Measurements from ENCODE around the gene AGPAT1.
"Not testable (repeated sequence)": the region's sequence is repeated elsewhere in the genome, so short reads cannot be mapped to it uniquely, and the experiment has no call there.

Gene AGPAT1

DNA sequence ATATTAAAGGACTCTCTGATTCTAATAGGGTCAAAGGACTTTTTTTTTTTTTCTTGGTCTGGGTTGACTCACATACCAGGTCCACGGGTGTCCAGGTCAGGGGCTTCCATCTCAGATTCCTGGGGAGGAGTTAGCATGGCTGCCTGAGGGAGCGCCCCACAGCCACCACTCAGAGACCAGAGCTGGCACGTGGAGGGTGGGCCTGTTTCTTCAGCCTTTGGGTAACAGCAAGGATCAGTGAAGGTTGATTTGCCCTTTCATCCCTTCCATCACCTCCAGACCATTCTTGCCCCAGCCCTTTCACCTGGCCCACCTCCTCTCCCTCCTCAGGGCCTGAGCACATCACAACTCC, 22.4 kb upstream of the AGPAT1 start:
- DNase-seq: no peak

DNA sequence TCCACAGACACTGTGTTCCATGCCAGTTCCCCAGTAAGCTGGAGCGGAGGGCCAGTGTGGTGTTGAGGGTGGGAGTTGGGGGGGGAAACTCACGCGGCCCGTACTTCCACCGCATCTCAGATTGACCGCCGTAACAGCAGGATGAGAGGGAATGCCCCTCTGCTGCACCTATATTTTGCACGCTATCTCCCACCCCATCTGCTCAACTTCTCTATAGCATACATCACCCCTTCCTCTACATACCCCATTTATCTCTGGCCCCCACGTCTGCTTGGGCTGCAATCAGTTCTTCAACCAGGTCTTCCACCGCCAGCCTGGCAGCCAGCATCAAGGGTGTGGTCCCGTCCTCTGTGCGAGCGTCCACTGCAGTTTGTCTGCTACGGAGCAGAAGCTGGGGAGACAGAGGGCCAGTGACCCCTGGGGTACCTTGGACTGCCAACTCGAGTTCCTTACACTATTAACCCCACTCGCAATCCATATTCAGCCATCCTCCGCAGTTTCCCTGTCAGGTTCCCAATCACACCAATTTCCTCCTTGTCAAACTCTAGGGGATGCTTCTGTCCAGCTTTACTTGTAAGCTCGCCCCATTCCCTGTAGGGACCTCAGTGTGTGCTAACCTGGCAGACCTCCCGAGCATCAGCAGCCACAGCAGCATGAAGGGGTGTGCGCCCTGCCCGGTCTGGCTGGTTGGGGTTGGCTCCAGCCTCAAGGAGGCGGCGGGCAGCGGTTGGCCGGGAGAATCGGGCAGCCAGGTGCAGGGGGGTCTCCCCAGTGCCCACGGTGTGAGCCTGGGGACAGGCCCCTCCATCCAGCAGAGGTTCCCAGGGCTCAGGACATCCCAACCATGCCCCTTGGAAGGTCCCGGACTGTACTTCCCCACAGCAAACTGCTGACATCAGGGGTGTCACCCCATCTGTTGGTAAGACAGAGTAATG, 21.1 kb upstream of the AGPAT1 start:
- DNase-seq: peak; percentile 71 to 84

DNA sequence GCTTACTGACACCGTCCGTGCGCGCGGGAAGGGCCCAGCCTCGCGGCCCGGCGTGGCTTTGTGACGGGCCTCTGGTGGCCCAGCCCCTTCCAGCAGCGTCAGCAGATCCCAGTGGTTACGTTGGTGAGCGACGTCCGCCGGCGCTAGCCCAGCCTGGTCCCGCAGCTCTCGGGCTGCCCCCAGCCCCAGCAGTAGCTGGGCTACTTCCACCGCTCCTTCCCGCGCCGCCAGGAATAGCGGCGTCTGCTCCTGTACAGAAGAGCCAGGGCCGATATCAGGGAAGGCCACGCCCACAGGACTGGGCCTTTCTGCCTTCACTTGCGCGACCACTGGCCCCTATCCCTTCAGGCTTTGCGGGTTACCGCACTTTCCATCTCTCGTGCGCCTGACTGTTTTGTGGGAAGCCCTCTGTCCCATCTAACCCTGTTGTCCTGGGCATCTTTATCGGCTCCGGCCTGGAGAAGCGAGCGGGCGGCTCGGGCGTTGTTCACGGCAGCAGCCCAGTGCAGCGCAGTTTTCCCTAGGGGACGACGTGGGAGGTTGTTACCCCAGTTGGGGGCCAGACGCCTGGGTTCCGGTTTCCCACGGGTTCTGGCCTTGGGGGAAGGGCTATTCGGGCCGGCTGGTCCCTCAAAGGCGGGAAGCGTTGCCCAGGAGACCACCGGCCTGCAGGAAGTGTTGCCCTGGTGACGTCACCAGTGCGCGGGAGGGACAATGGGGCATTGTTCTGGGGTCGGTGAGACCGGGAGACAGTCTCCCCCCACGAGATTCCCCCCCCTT, 20.2 kb upstream of the AGPAT1 start:
- peak; percentile 59 to 68 for DNase-seq

DNA sequence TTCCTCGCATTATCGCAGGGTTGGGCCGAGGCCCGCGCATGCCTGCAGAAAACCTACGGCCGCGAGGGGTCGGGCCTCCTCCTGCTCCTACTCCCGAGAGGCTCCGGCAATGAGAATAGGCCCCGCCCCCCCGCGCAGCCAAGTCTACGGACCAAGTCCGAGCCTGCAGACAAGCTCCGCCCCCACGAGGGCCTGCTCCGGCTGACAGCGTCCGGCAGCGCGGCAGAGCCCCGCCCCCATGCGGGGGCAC, 19.7 kb upstream of the AGPAT1 start:
- DNase-seq: peak; percentile 100

DNA sequence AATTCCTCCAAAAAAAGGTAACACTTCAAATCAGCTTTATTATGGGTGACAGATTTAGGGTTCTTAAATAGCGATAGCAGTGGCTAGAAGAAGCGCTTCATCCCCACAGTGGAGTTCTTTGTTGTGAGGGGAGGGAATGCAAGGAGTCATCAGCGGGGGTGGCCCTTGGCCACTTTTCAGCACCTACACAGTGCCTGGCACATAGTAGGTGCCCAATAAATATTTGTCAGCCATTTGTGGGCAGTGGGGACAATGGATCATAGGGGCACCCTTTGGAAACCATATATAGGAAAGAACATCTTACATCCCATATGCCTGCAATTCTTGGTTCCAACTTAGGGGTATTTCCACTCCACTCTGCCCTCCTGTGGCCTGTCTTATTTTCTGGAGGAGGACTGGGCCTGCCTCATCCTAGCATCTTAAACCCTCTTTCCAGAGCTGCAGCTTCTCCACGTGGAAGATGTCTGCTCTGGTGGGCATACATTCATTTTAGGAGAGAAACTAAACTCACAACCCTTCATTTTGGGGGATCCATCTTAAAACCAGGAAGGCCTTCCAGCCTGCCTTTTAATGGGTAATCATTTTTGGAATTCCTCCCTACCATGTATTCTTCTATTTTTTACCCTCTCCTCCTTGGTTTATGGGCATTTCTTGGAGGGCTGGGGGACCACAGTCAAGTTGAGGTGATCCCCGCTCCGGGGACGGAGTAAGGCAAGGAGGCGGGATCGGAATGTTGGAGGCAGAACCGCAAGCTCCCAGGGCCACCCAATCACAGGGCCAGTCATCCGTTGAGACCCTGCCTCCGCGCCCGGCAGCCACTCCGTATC, 19.2 kb upstream of the AGPAT1 start:
- peak; percentile 62 to 69 for DNase-seq

DNA sequence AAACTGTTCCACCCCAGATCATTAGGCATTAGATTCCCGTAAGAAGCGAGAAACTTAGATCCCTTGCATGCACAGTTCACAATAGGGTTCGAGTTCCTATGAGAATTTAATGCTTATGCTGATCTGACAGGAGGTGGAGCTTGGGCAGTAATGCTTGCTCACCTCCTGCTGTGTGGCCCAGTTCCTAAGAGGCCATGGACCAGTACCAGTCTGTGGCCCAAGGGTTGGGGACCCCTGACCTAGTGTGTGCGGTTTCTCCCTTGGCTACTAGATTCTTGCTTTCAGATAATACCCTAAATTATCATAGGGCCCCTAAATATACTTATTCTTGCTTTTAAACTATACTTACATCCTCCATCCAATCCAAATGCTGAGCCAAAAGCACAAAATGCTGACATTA, 18.5 kb upstream of the AGPAT1 start:
- no peak for DNase-seq

DNA sequence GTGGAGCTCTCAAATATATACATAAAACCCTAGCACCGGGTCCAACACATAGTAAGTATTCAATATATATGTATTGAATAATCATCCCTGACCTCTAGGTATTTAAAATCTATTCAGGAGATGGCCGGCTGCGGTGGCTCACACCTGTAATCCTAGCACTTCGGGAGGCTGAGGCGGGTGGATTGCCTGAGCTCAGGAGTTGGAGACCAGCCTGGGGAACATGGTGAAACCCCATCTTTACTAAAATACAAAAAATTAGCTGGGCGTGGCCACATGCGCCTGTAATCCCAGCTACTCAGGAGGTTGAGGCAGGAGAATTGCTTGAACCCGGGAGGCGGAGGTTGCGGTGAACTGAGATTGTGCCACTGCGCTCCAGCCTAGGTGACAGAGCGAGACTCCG, 17.2 kb upstream of the AGPAT1 start:
- DNase-seq: not testable (repeated sequence)

DNA sequence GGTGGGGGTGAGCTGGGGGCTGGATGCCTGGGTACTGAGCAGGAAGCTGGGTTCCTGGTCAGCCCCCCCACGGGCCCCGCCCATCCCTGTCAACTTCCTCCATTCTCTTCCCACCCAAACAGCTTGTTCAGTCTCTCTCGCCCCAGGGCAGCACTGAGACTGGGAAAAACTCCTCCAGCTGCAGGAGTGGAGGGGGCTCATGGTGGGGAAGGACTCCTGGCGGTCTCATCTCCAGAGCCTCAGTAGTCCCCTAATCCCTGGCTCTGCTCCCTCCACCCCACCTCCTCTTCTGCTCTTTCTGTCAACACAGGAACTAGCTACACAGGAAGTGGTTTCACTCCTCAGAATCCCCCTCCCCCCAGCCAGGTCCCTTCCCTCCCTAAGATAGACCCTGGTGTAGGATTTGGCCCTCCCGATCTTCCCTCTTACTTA, 16.7 kb upstream of the AGPAT1 start, which contains the start of gene GPSM3:
Gene GPSM3 (minus strand): TSS at position 36 of the 432 bp plus-strand sequence. CDS start 130 bp downstream, outside the sequence.
- peak; percentile 58 to 75 for DNase-seq

DNA sequence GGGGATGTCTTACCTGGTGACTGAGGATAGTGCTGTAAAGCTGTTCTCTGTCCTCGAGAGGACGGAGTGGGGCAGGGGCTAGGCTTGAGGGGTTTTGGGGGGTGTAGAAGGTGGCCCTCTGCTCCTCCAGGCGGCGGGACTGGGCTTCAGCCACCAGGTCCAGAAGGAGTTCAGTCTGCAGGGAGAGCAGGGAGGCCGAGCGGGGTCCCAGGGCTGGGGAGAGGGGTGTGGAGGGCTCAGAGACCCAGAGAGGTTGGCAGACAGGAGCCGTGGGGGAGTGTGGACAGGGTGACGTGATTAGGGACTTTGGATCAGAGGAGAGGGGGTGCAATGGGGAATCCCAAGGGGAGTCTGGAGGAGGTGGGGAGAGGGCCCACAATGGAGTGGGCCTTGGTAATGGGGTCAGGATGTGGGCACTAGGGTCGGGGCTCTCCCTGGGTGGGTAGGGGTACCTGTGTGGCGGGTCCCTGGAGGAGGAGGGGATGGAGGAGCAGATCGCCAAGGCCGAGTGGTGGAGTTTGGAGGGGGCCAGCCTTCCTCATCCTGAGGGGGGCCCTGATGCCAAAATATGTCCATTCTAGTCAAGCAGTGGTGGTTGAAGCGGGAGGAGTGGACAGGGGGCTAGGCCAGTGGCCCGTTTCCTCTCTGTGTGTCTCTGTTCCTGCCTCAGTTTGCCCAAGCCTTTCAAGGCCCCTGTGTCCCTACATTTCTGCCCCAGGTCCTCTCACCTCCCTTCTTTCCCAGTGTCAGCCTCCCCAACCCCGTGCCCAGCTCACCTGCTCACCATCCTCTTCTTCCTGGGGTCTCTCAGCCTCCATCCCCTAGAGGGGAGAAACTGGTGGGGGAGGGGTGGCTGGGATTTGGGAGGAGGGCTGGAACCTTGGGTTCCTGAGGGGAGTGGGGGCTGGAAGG, 16.1 kb upstream of the AGPAT1 start:
- peak; percentile 50 to 78 for DNase-seq

DNA sequence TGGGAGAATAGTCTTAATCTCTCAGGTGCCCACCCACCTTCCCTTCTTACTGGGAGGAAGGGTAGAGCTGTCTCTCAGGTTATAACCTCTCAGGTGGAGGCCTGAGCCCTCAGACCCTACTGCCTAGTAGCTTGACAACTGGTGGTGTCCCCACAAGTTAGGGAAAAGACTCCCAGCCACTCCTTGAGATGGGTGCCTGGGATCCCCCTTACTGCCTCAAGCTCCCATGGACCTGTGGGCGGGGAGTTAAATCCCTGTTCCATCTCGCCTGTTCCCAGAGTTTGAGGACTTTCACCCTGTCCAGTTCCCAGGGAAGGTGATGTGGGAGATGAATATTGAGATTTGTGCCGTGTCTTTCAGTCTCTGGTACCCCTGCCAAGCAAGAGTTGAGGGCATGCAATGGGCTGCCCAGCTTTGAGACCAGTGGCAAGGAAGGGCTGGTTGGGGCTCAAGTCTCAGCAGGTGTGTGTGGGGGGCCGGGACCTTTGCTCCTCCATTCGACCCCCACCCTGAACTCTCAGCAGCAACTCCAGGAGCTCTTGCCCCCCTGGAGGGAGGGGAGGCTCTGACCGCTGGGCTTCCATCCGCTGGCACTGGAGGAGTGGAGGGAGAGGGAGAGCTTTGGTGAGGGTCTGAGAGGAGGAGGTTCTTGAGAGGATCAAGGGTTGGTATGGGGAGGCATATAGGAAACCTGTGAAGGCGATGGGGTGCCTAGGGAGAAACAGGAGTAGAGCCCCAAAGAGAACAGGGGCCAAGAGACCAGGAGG, 15.2 kb upstream of the AGPAT1 start:
- peak in 1 of 2 donors; percentile 65 for DNase-seq

DNA sequence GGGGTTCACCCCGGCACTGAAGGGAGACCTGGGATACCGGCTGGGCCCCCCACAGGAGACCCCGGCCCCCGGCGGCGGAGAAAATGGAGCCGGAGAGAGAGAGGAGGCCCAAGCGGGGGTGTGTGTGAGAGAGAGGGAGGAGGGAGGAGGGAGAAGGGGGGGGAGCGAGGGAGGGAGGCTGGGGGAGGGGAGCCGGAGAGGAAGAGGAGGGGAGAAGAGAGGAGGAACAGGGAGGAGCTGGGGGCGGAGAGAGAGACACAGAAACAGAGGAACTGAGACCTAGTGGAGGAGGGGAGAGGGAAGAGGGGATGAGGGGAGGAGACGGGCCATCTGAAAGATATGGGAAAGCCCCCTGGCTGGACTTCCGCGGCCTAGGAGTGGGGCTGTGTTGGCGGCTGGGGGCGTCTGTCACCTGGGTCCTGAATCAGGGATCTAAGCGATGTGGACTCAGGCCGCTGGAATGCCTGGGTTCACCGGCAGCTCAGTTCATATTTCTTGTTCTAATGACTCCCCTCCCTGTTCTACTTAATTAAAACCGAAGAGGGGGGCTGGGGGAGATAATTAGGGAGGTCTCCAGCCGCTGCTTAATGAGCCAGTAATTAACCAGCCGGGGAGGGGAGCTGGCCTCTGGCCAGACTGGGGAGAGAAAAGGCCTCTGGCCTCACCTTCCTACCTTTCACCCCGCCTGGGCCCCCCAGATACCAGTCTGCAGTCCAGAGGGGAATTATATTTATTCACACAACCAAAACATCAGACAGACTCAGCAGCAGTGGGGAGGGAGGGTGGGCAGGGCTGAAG, 14.4 kb upstream of the AGPAT1 start, which contains the start of gene PBX2:
Gene PBX2 (minus strand): TSS at position 149 of the 798 bp plus-strand sequence. CDS start 287 bp downstream, outside the sequence.
- DNase-seq: peak; percentile 88 to 89

DNA sequence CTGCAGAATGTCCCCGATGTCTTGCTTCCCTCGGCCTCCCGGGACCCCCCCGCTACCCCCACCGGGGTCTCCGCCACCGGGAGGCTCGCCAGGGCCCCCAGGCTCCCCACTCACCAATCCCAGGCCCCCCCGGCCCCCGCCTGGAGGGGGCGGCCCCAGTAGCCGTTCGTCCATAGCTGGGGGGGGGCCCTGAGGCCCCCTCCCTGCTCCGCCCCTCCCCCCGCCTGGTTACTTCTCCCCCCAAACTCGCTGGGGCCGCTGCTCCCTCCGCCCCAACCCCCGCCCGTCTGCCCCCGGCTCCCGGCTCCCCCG, 13.8 kb upstream of the AGPAT1 start:
- no peak for DNase-seq

DNA sequence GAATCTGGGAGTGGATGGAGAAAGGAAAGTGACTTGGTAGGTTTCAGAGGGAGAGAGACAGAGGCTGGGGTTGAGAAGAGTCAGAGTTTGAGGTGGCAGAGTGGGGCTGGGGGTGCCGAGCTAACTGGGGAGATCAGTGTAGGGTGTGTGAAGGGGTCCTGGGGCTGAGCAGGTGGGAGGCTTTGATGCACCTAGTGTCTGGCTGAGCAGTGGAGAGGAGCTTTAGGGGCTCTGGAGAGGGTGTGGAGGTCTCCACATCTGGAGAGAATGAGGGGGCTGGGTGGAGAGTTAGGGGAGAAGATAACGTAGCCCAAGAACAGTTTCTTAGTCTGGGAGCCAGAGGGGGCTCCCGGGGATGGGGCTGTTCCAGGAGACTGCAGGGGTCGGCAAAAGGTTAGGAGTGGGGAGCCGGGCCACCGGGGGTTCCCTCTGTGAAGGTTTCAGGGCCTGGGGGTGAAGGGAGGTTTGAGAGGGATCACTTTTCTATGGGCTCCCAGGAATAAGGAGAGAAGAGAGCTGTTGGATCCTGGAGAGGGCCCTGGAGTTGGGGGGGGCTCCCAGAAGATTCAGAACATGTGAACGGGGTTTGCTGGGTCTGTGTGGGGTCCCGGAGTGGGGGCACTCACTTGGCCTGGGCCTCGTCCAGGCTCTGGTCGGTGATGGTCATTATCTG, 13.3 kb upstream of the AGPAT1 start:
- DNase-seq: no peak

DNA sequence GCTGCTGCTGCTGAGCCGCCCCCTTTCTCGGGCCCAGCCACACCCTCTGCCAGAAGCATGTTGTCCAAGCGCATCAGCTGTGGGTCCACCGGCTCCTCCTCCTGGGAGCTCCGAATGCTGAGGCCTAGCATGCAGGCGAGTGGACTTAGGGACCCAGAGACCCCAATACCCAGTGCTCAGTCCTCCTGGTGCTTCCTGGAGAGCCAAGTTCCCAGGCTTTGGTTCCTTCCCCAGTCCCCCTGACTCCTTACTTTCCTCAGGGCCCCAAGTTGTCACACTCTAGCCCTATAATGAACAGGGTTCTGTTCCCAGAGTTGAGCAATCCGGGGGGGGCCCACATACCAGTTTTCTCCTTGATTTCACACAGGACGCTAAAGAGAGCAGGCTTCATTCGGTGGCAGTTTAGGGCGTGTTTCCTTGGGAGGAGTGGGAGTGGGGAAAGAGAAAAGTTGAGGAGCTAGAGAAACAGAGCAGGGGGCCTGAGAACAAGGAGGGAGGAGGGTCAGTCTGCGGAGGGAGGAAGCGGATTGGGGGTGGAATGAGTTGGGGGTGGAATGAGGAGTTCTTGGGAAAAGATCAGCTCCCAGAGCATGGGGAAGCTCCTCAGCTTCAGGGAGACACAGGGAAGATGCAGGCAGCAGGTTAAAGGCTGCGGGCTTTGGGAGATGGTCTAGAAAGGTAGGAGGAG, 12.6 kb upstream of the AGPAT1 start:
- DNase-seq: peak in 1 of 2 donors; percentile 42

DNA sequence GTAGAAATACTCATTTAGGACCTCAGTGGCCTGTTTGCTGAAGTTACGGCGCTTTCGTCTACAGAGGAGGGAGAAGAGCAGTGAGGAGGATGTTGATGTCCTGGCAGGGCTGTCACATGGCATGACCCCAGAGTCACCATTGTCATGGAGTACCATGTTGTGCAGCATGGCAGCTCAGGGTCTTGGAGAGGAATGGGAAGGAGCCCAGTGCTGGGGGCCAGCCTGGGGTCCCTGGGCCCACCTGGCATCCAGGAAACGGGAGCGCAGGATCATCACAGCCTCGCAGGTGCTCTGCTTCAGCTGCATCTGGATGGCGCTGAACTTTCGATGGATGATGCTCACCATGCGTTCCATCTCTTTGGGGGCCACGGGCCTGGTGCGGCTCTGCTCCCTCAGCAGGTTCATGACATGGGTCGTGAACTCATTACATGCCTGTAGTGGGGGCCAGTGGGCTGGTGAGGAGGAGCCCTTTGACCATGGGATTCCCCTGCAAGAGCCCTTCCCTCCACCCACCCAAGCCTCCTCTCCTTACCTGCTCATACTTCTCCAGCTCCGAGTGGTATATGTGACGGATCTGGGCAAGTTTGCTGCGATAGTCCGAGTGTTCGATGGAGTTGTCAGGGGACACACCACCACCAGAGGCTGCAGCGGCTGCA, 12.0 kb upstream of the AGPAT1 start:
- DNase-seq: not testable (repeated sequence)

DNA sequence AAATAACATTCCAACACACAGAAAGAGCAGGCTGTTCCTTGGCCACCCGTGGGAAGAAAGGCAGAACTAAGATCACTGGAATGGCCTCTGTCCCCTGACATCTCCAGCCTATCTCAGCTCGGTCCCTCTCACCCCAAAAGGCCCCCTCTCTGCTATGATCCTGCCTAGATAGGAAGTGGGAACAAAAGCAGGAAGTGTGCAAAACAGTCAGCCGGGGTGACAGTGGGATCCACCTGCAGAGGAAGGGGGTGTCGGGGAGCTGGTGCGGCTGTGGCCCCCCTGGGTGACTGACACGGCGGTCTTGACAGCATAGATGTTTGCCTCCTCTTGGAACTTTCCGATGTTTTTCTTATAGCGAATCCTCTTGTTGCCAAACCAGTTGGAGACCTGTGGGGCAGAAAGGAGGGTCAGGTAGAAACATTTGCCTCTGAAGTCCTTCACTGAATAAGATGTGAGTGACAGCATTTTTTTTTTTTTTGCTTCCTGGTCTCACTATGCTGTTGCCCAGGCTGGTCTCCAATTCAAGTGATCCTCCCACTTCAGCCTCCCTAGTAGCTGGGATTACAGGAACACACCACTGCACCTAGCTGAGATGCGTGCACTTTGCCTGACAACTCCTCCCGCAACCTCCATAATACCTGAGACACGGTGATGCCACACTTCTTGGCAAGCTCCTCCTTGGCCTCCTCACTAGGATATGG, 11.3 kb upstream of the AGPAT1 start:
- no peak for DNase-seq

DNA sequence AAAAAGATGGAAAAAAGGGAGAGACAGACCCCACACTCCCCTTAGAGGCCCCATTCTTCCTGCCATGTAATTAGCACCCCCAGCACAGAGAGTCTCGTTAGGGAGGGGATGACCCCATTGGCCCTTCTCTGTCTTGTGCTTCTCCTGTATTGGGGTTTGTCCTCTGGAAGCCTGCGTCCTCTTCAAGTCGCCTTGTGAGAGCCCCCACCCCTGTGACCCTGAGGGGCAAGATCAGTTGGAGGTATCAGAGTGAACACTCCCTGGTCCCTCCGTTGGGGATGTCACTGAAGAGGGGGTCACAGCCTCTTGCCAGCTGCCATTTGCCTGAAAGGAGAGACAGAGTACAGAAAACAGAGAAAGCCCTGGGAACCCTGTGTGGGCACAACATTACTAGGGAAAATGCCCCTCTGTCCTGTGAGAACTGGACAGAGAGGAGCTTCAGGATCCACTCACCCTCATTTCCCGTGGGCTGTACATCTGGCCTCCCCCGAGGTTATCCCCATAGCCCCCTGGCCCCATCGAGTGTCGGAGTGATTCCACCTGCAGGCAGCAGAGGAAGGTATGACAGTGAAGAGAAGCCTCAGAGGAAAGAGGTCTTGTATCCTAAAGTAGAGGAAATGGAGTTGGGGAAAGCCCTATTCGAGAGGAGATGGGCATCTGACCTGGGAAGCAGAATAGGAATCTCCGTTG, 10.4 kb upstream of the AGPAT1 start:
- not testable (repeated sequence) for DNase-seq

Measured in inflammatory macrophage treated with lipopolysaccharide for 1 hour (primary cell).